Measurements from ENCODE around the gene RAB25. TPM values are rescaled to one million over a fixed set of nuclear protein-coding genes. Genes with fewer than 3 reads are reported as not detected.

RAB25 gene
- total RNA-seq, 4 donors from 2014 or later = 65.9 to 88.0 (median 74.1) TPM

GRCh38 chr1:156091610-156092009 lies 30.6 kb downstream of the RAB25 start:
- 75 to 79% methylated on average over 2 of the region's 2 CpGs for WGBS, 2 donors
- Histone ChIP-seq H3K27me3 (no peaks in the 10 kb centered on the region), H3K9me3 (no peaks in the 10 kb centered on the region), H3K27ac (no peak overlapping the region), H3K4me1 (peaks cover 0 to 18% of the 10 kb centered on the region in 2 donors), H3K4me3 (replicated peaks in 1 of 3) (no peak overlapping the region), H3K36me3 (no peaks in the 10 kb centered on the region)
- DNase-seq = no peak
- intact Hi-C loops (cut with DNase I) = no loop called here
- no peak for TF ChIP-seq CTCF (IDR thresholded peaks at IDR 0.05)
- TF ChIP-seq POLR2A (IDR thresholded peaks at IDR 0.05) = no peak

- peak overlapping the region in 1 of 3 donors; percentile 64 for H3K27ac ChIP-seq
- WGBS, 2 donors = 80 to 84% methylated on average over 3 of the region's 3 CpGs
Measured at GRCh38 chr1:156095906-156096508, 35.0 kb downstream of the RAB25 start.

GRCh38 chr1:156096640-156097391 lies 35.9 kb downstream of the RAB25 start:
- WGBS, 2 donors = 22 to 38% methylated on average over 12 to 13 of the region's 14 CpGs
- Histone ChIP-seq H3K36me3 (no peaks in the 10 kb centered on the region), H3K27me3 (no peaks in the 10 kb centered on the region), H3K9me3 (no peaks in the 10 kb centered on the region), H3K4me1 (peaks cover 8 to 31% of the 10 kb centered on the region in 2 donors), H3K4me3 (replicated peaks in 1 of 3) (no peak overlapping the region), H3K27ac (peak overlapping the region; percentile 23 to 89 (median 64))
- intact Hi-C loops (cut with DNase I) = loop anchor here (2.0 to 5.0 kb wide), 2 partner anchors 34 to 130 kb away; no protein-coding TSS in a partner anchor
- peak; percentile 88 to 98 (median 94) for TF ChIP-seq CTCF (IDR thresholded peaks at IDR 0.05)
- no peak for TF ChIP-seq POLR2A (IDR thresholded peaks at IDR 0.05)
- peak; percentile 91 to 92 for DNase-seq

More at GRCh38 chr1:156095906-156096508, 35.0 kb downstream of the RAB25 start:
- Histone ChIP-seq H3K9me3 (no peaks in the 10 kb centered on the region), H3K27me3 (no peaks in the 10 kb centered on the region), H3K4me3 (replicated peaks in 1 of 3) (no peak overlapping the region), H3K4me1 (peaks cover 4 to 28% of the 10 kb centered on the region in 2 donors), H3K36me3 (no peaks in the 10 kb centered on the region)
- TF ChIP-seq POLR2A (IDR thresholded peaks at IDR 0.05) = no peak
- intact Hi-C loops (cut with DNase I) = loop anchor here (2.0 to 5.0 kb wide), 2 partner anchors 35 to 131 kb away; no protein-coding TSS in a partner anchor
- no peak for DNase-seq

- no peaks in the 10 kb centered on the region for H3K9me3 ChIP-seq
- intact Hi-C loops (cut with DNase I) = loop anchor here (2.0 to 5.0 kb wide), 2 partner anchors 33 to 130 kb away; no protein-coding TSS in a partner anchor
- no peaks in the 10 kb centered on the region for H3K27me3 ChIP-seq
- peak overlapping the region in 2 of 3 donors; percentile 64 to 89 for H3K27ac ChIP-seq
- no peak overlapping the region for H3K4me3 ChIP-seq (replicated peaks in 1 of 3)
- no peak for DNase-seq
- H3K36me3 ChIP-seq = no peaks in the 10 kb centered on the region
- 84 to 89% methylated on average over 5 to 9 of the region's 9 CpGs for WGBS, 2 donors
- TF ChIP-seq POLR2A (IDR thresholded peaks at IDR 0.05) = no peak
- peaks cover 10 to 39% of the 10 kb centered on the region in 2 donors for H3K4me1 ChIP-seq
Measured at GRCh38 chr1:156097499-156098178, 36.7 kb downstream of the RAB25 start.

GRCh38 chr1:156098784-156099183 lies 37.8 kb downstream of the RAB25 start:
- Histone ChIP-seq H3K4me1 (peaks cover 18 to 50% of the 10 kb centered on the region in 2 donors), H3K9me3 (no peaks in the 10 kb centered on the region), H3K27me3 (no peaks in the 10 kb centered on the region), H3K4me3 (replicated peaks in 1 of 3) (no peak overlapping the region), H3K27ac (no peak overlapping the region), H3K36me3 (no peaks in the 10 kb centered on the region)
- TF ChIP-seq POLR2A (IDR thresholded peaks at IDR 0.05) = no peak
- TF ChIP-seq CTCF (IDR thresholded peaks at IDR 0.05) = no peak
- WGBS, 2 donors = 80 to 92% methylated on average over 2 of the region's 2 CpGs
- intact Hi-C loops (cut with DNase I) = loop anchor here (5.0 kb wide), 1 partner anchor 129 kb away; no protein-coding TSS in a partner anchor
- DNase-seq = no peak

Measured in thyroid gland (tissue), 4 donors.